ENCODE data around the gene TRPC6.

- TF ChIP-seq CTCF (IDR thresholded peaks at IDR 0.05) (no peak), EP300 (IDR thresholded peaks at IDR 0.05) (no peak), POLR2A (IDR thresholded peaks at IDR 0.05) (no peak), POLR2AphosphoS5 (IDR thresholded peaks at IDR 0.05) (no peak)
Measured at GRCh38 chr11:101620026-101620425, 36.2 kb upstream of the TRPC6 start.
